MM.1S (cell line): ENCODE results near the gene LRRC45.

Experiments used
- CTCF ChIP-seq: fragments of 300-600 bp; sonication (generic); IDR thresholded peaks from 2 replicates; pipeline ENCODE4 v1.5.1; 2016; ENCODE audit warnings: antibody characterized with exemption, low read length, mixed read lengths
- EZH2 ChIP-seq: fragments of 300-600 bp; sonication (generic); optimal IDR thresholded peaks from 2 replicates; pipeline ENCODE3; 2017; ENCODE audit warnings: low read depth, mild to moderate bottlenecking, antibody characterized with exemption, low read length, mixed read lengths
- EZH2phosphoT487 ChIP-seq: fragments of 300-600 bp; sonication (generic); IDR thresholded peaks from 2 replicates; pipeline ENCODE4 v1.6.1; 2018; ENCODE audit warnings: antibody characterized with exemption, low read length

GRCh38 chr17:82039695-82040299 lies 16.7 kb downstream of the LRRC45 start:
- no peak for TF ChIP-seq EZH2
- no peak for TF ChIP-seq CTCF
- no peak for TF ChIP-seq EZH2phosphoT487
